OCI-LY7 (cell line): Measurements from ENCODE around the gene GPNMB. TPM values are rescaled to one million over a fixed set of nuclear protein-coding genes. Genes with fewer than 3 reads are reported as not detected.

Experiments used
- BruUV-seq: library from RNA; stranded (reverse); fragments of 400-500 nt; replicated peaks from 2 replicates; lab custom pipeline; 2021; lab: Mats Ljungman, UMichigan
- CTCF ChIA-PET: fragments of 300-600 bp; sonication (Branson Sonifier 250); formaldehyde crosslinking; loops from one replicate; lab custom pipeline; 2022; ENCODE audit warnings: antibody characterized with exemption; ENCODE audit not compliant: unreplicated experiment; lab: Charles Lee
- POLR2A ChIA-PET: fragments of 300-600 bp; sonication (Branson Sonifier 250); formaldehyde crosslinking; loops from one replicate; lab custom pipeline; 2022; ENCODE audit warnings: antibody characterized with exemption; lab: Charles Lee
- DNase-seq: peaks from one replicate; pipeline ENCODE4 v3.0.0-alpha.2; 2015; ENCODE audit warnings: low spot score
- H2AFZ ChIP-seq: fragments of 200-600 bp; sonication (generic), shearing (Covaris generic); 2 replicates; pipeline ENCODE4 v1.6.1; 2014; ENCODE audit warnings: mild to moderate bottlenecking, antibody characterized with exemption, low read length, moderate library complexity
- H3K27ac ChIP-seq: fragments of 200-600 bp; sonication (generic); 2 replicates; pipeline ENCODE4 v1.5.1; 2014; ENCODE audit warnings: mixed run types, low read depth, mild to moderate bottlenecking, moderate library complexity, low read length, inconsistent platforms; ENCODE audit not compliant: poor library complexity, severe bottlenecking
- H3K36me3 ChIP-seq: fragments of 200-600 bp; sonication (generic); 2 replicates; pipeline ENCODE4 v1.6.1; 2014; ENCODE audit warnings: mild to moderate bottlenecking, antibody characterized with exemption, low read length, moderate library complexity, mixed read lengths; ENCODE audit not compliant: insufficient read depth
- H3K4me1 ChIP-seq: fragments of 200-600 bp; sonication (generic); 2 replicates; pipeline ENCODE4 v1.5.1; 2014; ENCODE audit warnings: mild to moderate bottlenecking, low read length; ENCODE audit not compliant: insufficient read depth, poor library complexity, severe bottlenecking
- H3K4me2 ChIP-seq: fragments of 200-600 bp; sonication (generic); 2 replicates; pipeline ENCODE4 v1.6.1; 2014; ENCODE audit warnings: mild to moderate bottlenecking, low read length
- H3K4me3 ChIP-seq: fragments of 200-600 bp; sonication (generic); 2 replicates; pipeline ENCODE4 v1.5.1; 2014; ENCODE audit warnings: mild to moderate bottlenecking, low read depth, low read length; ENCODE audit not compliant: poor library complexity, severe bottlenecking
- H3K79me2 ChIP-seq: fragments of 200-600 bp; sonication (generic); 2 replicates; pipeline ENCODE4 v1.6.1; 2016; ENCODE audit warnings: low read depth, mild to moderate bottlenecking, low read length, moderate library complexity, mixed read lengths; ENCODE audit not compliant: insufficient read depth
- H3K9me2 ChIP-seq: fragments of 200-600 bp; sonication (generic); 2 replicates; pipeline ENCODE4 v1.6.1; 2016; ENCODE audit warnings: mild to moderate bottlenecking, low read length, mixed read lengths; ENCODE audit not compliant: insufficient read depth
- H3K9me3 ChIP-seq: fragments of 200-600 bp; sonication (generic); 2 replicates; pipeline ENCODE4 v1.6.1; 2014; ENCODE audit warnings: mild to moderate bottlenecking, mixed run types, low read length, mixed read lengths
- H4K20me1 ChIP-seq: fragments of 200-600 bp; sonication (generic); 2 replicates; pipeline ENCODE4 v1.6.1; 2014; ENCODE audit warnings: mild to moderate bottlenecking, antibody characterized with exemption, low read length, moderate library complexity, mixed read lengths; ENCODE audit not compliant: insufficient read depth
- EZH2phosphoT487 ChIP-seq: fragments of 200-600 bp; sonication (generic); IDR thresholded peaks from 2 replicates; pipeline ENCODE4 v1.6.1; 2018; ENCODE audit warnings: low read depth, borderline replicate concordance, mild to moderate bottlenecking, mixed run types, antibody characterized with exemption, low read length, moderate library complexity, mixed read lengths
- intact Hi-C: fragments of 100-400 bp; cut with micrococcal nuclease; formaldehyde crosslinking; loops from one replicate; pipeline ENCODE4 v1.10.0; 2022; ENCODE audit not compliant: unreplicated experiment
- total RNA-seq, 2 experiments: library from RNA; depleted of rRNA in 1 of 2; stranded (reverse); fragments of >200 nt in 1 of 2; shearing (Covaris generic) in 1 of 2; gene quantifications; 2 replicates each; pipeline ENCODE4 v1.2.3, GENCODE V29; 2014 to 2022
- TF ChIP-seq, protein P1 (sequence below): fragments of 200-600 bp; sonication (generic); conservative IDR thresholded peaks from 2 replicates; pipeline ENCODE4 v1.5.1; 2014; ENCODE audit warnings: mild to moderate bottlenecking, antibody characterized with exemption, low read length, moderate library complexity, mixed read lengths

GPNMB gene
- total RNA-seq, 2 experiments from 2014 or later = 1.4 to 3.5 TPM

DNA sequence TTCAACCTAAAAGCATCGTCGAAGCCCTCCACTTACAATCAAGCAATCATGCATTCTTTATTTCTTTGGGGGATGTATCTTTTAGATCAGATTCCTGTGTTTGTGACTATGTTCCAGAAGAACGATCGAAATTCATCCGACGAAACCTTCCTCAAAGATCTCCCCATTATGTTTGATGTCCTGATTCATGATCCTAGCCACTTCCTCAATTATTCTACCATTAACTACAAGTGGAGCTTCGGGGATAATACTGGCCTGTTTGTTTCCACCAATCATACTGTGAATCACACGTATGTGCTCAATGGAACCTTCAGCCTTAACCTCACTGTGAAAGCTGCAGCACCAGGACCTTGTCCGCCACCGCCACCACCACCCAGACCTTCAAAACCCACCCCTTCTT is 13.8 kb downstream of the GPNMB start:
- Histone ChIP-seq H3K4me3 (no peak overlapping the region), H3K79me2 (no peaks in the 10 kb centered on the region), H4K20me1 (no peaks in the 10 kb centered on the region), H3K9me3 (no peaks in the 10 kb centered on the region), H3K36me3 (no peaks in the 10 kb centered on the region), H3K9me2 (no peaks in the 10 kb centered on the region), H3K4me2 (no peak overlapping the region), H3K27ac (no peak overlapping the region), H3K4me1 (no peaks in the 10 kb centered on the region), H2AFZ (no peak overlapping the region)
- ChIA-PET CTCF (interaction anchor here (3.0 kb wide), 1 partner anchor 12 kb away, joined by 15 read pairs; no protein-coding TSS in a partner anchor), POLR2A (interaction anchor here (0.6 kb wide), 1 partner anchor 44 kb away, joined by 3 read pairs; no protein-coding TSS in a partner anchor)
- TF ChIP-seq, protein P1, sequence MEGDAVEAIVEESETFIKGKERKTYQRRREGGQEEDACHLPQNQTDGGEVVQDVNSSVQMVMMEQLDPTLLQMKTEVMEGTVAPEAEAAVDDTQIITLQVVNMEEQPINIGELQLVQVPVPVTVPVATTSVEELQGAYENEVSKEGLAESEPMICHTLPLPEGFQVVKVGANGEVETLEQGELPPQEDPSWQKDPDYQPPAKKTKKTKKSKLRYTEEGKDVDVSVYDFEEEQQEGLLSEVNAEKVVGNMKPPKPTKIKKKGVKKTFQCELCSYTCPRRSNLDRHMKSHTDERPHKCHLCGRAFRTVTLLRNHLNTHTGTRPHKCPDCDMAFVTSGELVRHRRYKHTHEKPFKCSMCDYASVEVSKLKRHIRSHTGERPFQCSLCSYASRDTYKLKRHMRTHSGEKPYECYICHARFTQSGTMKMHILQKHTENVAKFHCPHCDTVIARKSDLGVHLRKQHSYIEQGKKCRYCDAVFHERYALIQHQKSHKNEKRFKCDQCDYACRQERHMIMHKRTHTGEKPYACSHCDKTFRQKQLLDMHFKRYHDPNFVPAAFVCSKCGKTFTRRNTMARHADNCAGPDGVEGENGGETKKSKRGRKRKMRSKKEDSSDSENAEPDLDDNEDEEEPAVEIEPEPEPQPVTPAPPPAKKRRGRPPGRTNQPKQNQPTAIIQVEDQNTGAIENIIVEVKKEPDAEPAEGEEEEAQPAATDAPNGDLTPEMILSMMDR = no peak
- TF ChIP-seq EZH2phosphoT487 = no peak
- BruUV-seq = no TSS peak
- DNase-seq = no peak
- intact Hi-C loops = loop anchor here (5.0 kb wide), 1 partner anchor 452 kb away; the partner anchor contains the start of gene STK31

DNA sequence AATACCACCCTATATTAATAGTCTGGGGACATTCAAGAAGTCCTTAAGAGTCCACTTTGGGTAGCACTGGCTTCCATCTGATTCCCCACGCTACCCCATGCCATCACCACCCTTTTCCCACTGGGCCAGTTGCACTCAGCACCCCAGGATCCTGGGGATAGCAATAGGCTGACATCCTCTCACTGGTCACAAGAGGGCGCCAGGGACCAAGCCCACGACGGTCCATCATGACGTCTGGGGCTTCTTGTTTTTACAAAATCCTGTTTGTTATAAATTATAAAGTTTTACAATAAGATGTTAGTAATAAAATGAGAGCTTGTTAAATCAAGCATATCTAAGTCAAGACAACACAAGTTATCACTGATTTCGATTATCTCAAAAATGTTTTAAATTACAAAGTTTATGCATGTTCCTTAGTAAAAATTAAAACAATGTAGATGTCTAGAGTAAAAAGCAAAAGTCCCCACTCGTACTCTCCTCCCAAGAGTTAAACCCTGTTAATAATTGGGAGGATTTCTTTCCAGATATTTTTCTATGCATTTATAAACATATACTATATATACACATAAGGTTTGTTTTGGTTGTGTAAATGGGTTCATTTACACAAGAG is 15.4 kb downstream of the GPNMB start:
- intact Hi-C loops = loop anchor here (2.0 to 5.0 kb wide), 2 partner anchors 175 to 450 kb away; partner anchors contain the start of gene STK31
- POLR2A ChIA-PET = interaction anchor here (0.9 to 1.6 kb wide), 2 partner anchors 11 to 267 kb away, joined by 3 to 12 read pairs; no protein-coding TSS in a partner anchor

More for the DNA sequence above, 15.4 kb downstream of the GPNMB start:
- H2AFZ ChIP-seq = peak overlapping the region; percentile 75
- H4K20me1 ChIP-seq = no peaks in the 10 kb centered on the region
- H3K36me3 ChIP-seq = no peaks in the 10 kb centered on the region
- TF ChIP-seq EZH2phosphoT487 = no peak
- TF ChIP-seq, protein P1 = peak; percentile 98
- H3K9me3 ChIP-seq = no peaks in the 10 kb centered on the region
- BruUV-seq = no TSS peak
- H3K4me3 ChIP-seq = no peak overlapping the region
- DNase-seq = peak; percentile 76
- H3K4me1 ChIP-seq = no peaks in the 10 kb centered on the region
- CTCF ChIA-PET = interaction anchor here (0.8 to 3.0 kb wide), 2 partner anchors 11 to 561 kb away, joined by 3 to 15 read pairs; no protein-coding TSS in a partner anchor
- no peaks in the 10 kb centered on the region for H3K79me2 ChIP-seq
- no peak overlapping the region for H3K27ac ChIP-seq
- H3K9me2 ChIP-seq = no peaks in the 10 kb centered on the region
- 0 out of 2 replicates have a peak overlapping the region, but pooled peaks have one; percentile 15 for H3K4me2 ChIP-seq
